Endothelial cell of hepatic sinusoid (primary cell): ENCODE results near the gene R3HDM1.
"Not testable (repeated sequence)": the region's sequence is repeated elsewhere in the genome, so short reads cannot be mapped to it uniquely, and the experiment has no call there.

ENCODE experiments used
- in situ Hi-C: cut with HindIII; loops from 2 replicates; pipeline ENCODE4 v1.10.0; 2017; ENCODE audit warnings: low sequenced_read_pairs

R3HDM1 gene

GRCh38 chr2:135637456-135638087 lies 106.3 kb downstream of the R3HDM1 start:
- in situ Hi-C loops = no loop called here

- in situ Hi-C loops = no loop called here
These were observed 107.5 kb downstream of the R3HDM1 start for GRCh38 chr2:135638825-135639224.

GRCh38 chr2:135641156-135642068 lies 110.1 kb downstream of the R3HDM1 start:
- in situ Hi-C loops = no loop called here

GRCh38 chr2:135647836-135648579 lies 116.7 kb downstream of the R3HDM1 start:
- in situ Hi-C loops = no loop called here

- in situ Hi-C loops = no loop called here
These were observed 119.4 kb downstream of the R3HDM1 start for GRCh38 chr2:135650721-135651120.

GRCh38 chr2:135651717-135652116 lies 120.4 kb downstream of the R3HDM1 start:
- in situ Hi-C loops = no loop called here

GRCh38 chr2:135654239-135654638 lies 123.0 kb downstream of the R3HDM1 start:
- in situ Hi-C loops = not testable (repeated sequence)

GRCh38 chr2:135657806-135658582 lies 126.7 kb downstream of the R3HDM1 start:
- in situ Hi-C loops = no loop called here

- in situ Hi-C loops = no loop called here
These were observed 130.8 kb downstream of the R3HDM1 start for GRCh38 chr2:135662088-135662487.

- in situ Hi-C loops = no loop called here
These were observed 131.9 kb downstream of the R3HDM1 start for GRCh38 chr2:135663148-135663700.

GRCh38 chr2:135664623-135665068 lies 133.4 kb downstream of the R3HDM1 start:
- in situ Hi-C loops = no loop called here

- in situ Hi-C loops = no loop called here
These were observed 135.8 kb downstream of the R3HDM1 start for GRCh38 chr2:135667045-135667444.

- in situ Hi-C loops = no loop called here
These were observed 143.2 kb downstream of the R3HDM1 start for GRCh38 chr2:135674453-135674852.

- in situ Hi-C loops = no loop called here
These were observed 144.7 kb downstream of the R3HDM1 start for GRCh38 chr2:135676031-135676430.

GRCh38 chr2:135679125-135679524 lies 147.8 kb downstream of the R3HDM1 start:
- in situ Hi-C loops = no loop called here

GRCh38 chr2:135685361-135685760 lies 154.1 kb downstream of the R3HDM1 start:
- in situ Hi-C loops = no loop called here

- in situ Hi-C loops = no loop called here
These were observed 157.7 kb downstream of the R3HDM1 start for GRCh38 chr2:135688978-135689377.

- in situ Hi-C loops = no loop called here
These were observed 158.4 kb downstream of the R3HDM1 start for GRCh38 chr2:135689679-135690078.

- in situ Hi-C loops = no loop called here
These were observed 163.4 kb downstream of the R3HDM1 start for GRCh38 chr2:135694711-135695110.

- in situ Hi-C loops = no loop called here
These were observed 167.6 kb downstream of the R3HDM1 start for GRCh38 chr2:135698838-135699237.
